Measurements from ENCODE around the gene SMARCC1. TPM values are rescaled to one million over a fixed set of nuclear protein-coding genes. Genes with fewer than 3 reads are reported as not detected.
"Not testable (repeated sequence)": the region's sequence is repeated elsewhere in the genome, so short reads cannot be mapped to it uniquely, and the experiment has no call there.

The SMARCC1 gene
- total RNA-seq, 6 donors from 2014 or later = 33.1 to 58.2 (median 49.4) TPM

GRCh38 chr3:47722859-47723258 is 58.8 kb downstream of the SMARCC1 start:
- Histone ChIP-seq H3K27ac (no peak overlapping the region), H3K4me3 (no peak overlapping the region), H3K9me3 (no peaks in the 10 kb centered on the region), H3K27me3 (no peaks in the 10 kb centered on the region), H3K4me1 (no peaks in the 10 kb centered on the region), H3K36me3 (peaks cover 0 to 52% (median 24%) of the 10 kb centered on the region in 4 donors)
- DNase-seq (no peak), ATAC-seq (ENCODE audit: low FRiP score in 2 of 2) (no peak)
- TF ChIP-seq POLR2AphosphoS5 (IDR thresholded peaks at IDR 0.05) (no peak), POLR2A (IDR thresholded peaks at IDR 0.05) (no peak), EP300 (IDR thresholded peaks at IDR 0.05) (no peak), CTCF (IDR thresholded peaks at IDR 0.05) (no peak)
- WGBS, 2 donors = 89 to 92% methylated on average over 2 of the region's 2 CpGs

GRCh38 chr3:47717448-47717847 is 64.2 kb downstream of the SMARCC1 start:
- WGBS, 2 donors = 90 to 92% methylated on average over 4 of the region's 4 CpGs
- not testable (repeated sequence) for H3K27ac ChIP-seq

GRCh38 chr3:47716656-47717055 is 65.0 kb downstream of the SMARCC1 start:
- Histone ChIP-seq H3K36me3 (peaks cover 0 to 65% (median 31%) of the 10 kb centered on the region in 4 donors), H3K4me3 (no peak overlapping the region), H3K27ac (no peak overlapping the region), H3K4me1 (no peaks in the 10 kb centered on the region), H3K27me3 (no peaks in the 10 kb centered on the region), H3K9me3 (no peaks in the 10 kb centered on the region)
- ATAC-seq (ENCODE audit: low FRiP score in 2 of 2) = no peak
- no peak for DNase-seq
- 86 to 98% methylated on average over 1 of the region's 1 CpG for WGBS, 2 donors
- no peak for TF ChIP-seq POLR2A (IDR thresholded peaks at IDR 0.05)
- TF ChIP-seq CTCF (IDR thresholded peaks at IDR 0.05) = no peak
- no peak for TF ChIP-seq POLR2AphosphoS5 (IDR thresholded peaks at IDR 0.05)
- TF ChIP-seq EP300 (IDR thresholded peaks at IDR 0.05) = no peak

More at GRCh38 chr3:47717448-47717847, 64.2 kb downstream of the SMARCC1 start:
- H3K4me3 ChIP-seq; DNase-seq; H3K27me3 ChIP-seq; ATAC-seq (ENCODE audit: low FRiP score in 2 of 2); H3K4me1 ChIP-seq; H3K9me3 ChIP-seq: not testable (repeated sequence)
- peaks cover 0 to 58% (median 29%) of the 10 kb centered on the region in 4 donors for H3K36me3 ChIP-seq

- peaks cover 0 to 72% (median 31%) of the 10 kb centered on the region in 4 donors for H3K36me3 ChIP-seq
- TF ChIP-seq POLR2A (IDR thresholded peaks at IDR 0.05) = no peak
- TF ChIP-seq CTCF (IDR thresholded peaks at IDR 0.05) = no peak
- no peak for TF ChIP-seq POLR2AphosphoS5 (IDR thresholded peaks at IDR 0.05)
- no peak for TF ChIP-seq EP300 (IDR thresholded peaks at IDR 0.05)
- H3K27ac ChIP-seq = no peak overlapping the region
- H3K4me3 ChIP-seq = no peak overlapping the region
- H3K9me3 ChIP-seq = no peaks in the 10 kb centered on the region
- H3K4me1 ChIP-seq = no peaks in the 10 kb centered on the region
- H3K27me3 ChIP-seq = no peaks in the 10 kb centered on the region
- no peak for DNase-seq
- ATAC-seq (ENCODE audit: low FRiP score in 2 of 2) = no peak
- 87 to 95% methylated on average over 4 of the region's 4 CpGs for WGBS, 2 donors
These were observed 65.8 kb downstream of the SMARCC1 start for GRCh38 chr3:47715928-47716327.

- Histone ChIP-seq H3K27me3 (no peaks in the 10 kb centered on the region), H3K4me3 (no peak overlapping the region), H3K36me3 (peaks cover 7 to 75% (median 33%) of the 10 kb centered on the region in 4 donors), H3K27ac (no peak overlapping the region), H3K4me1 (no peaks in the 10 kb centered on the region), H3K9me3 (no peaks in the 10 kb centered on the region)
- WGBS, 2 donors = 87 to 94% methylated on average over 6 of the region's 6 CpGs
- DNase-seq (no peak), ATAC-seq (ENCODE audit: low FRiP score in 2 of 2) (no peak)
- TF ChIP-seq CTCF (IDR thresholded peaks at IDR 0.05) (no peak), POLR2A (IDR thresholded peaks at IDR 0.05) (no peak), POLR2AphosphoS5 (IDR thresholded peaks at IDR 0.05) (no peak), EP300 (IDR thresholded peaks at IDR 0.05) (no peak)
These were observed 67.1 kb downstream of the SMARCC1 start for GRCh38 chr3:47714606-47715005.

All from upper lobe of left lung (tissue), 6 donors.